Measurements from ENCODE around the gene IRX3.

Gene IRX3

DNA sequence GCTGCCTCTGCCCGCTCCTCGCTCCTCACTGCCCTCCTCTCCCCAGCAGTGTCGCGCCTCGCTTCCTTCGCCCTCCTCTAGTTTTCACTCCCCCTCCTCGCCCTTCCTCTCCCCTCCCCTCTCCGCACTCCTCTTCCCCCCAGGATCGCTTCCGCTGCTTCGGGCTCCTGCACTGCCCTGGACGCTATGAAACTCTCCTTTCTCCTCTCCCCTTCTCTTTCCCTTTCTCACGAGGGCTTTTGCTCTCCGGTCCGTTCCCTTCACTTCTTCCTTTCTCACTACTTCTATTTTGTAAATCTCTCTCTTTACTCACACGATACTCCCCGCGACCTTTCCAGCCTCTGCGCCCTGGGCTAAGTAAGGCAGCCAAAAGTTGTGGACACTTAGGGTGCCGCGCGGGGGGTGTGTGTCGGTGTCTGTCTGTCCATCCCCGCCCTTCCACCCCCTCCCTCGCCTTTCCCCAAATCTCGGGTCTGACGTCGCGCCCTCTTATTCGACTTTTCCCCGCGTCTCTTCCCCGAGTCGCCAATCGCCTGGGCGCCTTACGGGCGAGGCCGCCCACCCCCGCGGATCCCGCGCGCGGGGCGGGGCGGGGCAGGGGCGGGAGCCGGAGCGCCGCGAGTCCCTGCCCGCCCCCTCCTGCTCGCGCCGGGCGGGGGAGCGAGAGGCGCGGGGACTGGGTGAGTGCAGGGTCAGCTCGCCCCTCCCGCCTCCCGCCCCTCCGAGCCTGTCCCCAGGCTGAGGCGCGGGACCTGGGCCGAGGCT lies at the start of gene IRX3:
TSS of gene IRX3 (minus strand) at position 422 of the 765 bp plus-strand sequence. CDS start 737 bp downstream, outside the sequence.
- peak; percentile 85 for ATAC-seq
- TF ChIP-seq TCF4 (CRISPR knock-in tag; IDR thresholded peaks at IDR 0.05; ENCODE audit: borderline replicate concordance) (no peak), ZFP3 (CRISPR knock-in tag; IDR thresholded peaks at IDR 0.05) (peak; percentile 26; the same call in 1 of the 2 replicates), CSDC2 (CRISPR knock-in tag; IDR thresholded peaks at IDR 0.05) (0 out of 2 replicates have a peak, but pooled peaks have one; percentile 13)

DNA sequence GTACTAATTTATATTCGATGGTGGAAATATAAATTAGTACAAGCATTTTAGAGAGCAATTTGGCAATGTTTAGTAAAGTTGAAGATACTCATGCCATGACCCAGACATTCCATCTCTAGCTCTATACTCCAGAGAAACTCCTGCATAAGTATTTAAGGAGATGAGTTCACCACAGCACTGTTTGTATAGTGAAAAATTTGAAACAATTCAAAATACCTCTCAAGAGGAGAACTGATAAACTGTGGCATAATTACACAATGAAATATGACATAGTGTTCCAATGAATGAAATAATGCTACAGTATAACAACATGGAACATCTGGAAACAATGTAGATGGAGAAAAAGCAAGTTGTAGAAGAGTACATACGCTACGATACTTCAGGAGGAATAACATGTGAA lies 48.6 kb upstream of the IRX3 start:
- no peak for ATAC-seq
- TF ChIP-seq, protein P1, sequence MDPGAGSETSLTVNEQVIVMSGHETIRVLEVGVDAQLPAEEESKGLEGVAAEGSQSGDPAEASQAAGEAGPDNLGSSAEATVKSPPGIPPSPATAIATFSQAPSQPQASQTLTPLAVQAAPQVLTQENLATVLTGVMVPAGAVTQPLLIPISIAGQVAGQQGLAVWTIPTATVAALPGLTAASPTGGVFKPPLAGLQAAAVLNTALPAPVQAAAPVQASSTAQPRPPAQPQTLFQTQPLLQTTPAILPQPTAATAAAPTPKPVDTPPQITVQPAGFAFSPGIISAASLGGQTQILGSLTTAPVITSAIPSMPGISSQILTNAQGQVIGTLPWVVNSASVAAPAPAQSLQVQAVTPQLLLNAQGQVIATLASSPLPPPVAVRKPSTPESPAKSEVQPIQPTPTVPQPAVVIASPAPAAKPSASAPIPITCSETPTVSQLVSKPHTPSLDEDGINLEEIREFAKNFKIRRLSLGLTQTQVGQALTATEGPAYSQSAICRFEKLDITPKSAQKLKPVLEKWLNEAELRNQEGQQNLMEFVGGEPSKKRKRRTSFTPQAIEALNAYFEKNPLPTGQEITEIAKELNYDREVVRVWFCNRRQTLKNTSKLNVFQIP (CRISPR knock-in tag; IDR thresholded peaks at IDR 0.05; ENCODE audit: borderline replicate concordance, low read depth) = no peak
- TF ChIP-seq GLIS3 (CRISPR knock-in tag; IDR thresholded peaks at IDR 0.05) (no peak), BACH2 (CRISPR knock-in tag; IDR thresholded peaks at IDR 0.05; ENCODE audit: borderline replicate concordance) (no peak), SNAI2 (CRISPR knock-in tag; IDR thresholded peaks at IDR 0.05) (no peak), ZNF565 (CRISPR knock-in tag; conservative IDR thresholded peaks at IDR 0.05; ENCODE audit: low read depth) (no peak), ZC3H10 (CRISPR knock-in tag; IDR thresholded peaks at IDR 0.05) (no peak), CSDC2 (CRISPR knock-in tag; IDR thresholded peaks at IDR 0.05) (no peak), ESRRG (CRISPR knock-in tag; IDR thresholded peaks at IDR 0.05) (no peak), ZNF8 (CRISPR knock-in tag; IDR thresholded peaks at IDR 0.05) (no peak), ISL1 (CRISPR knock-in tag; IDR thresholded peaks at IDR 0.05) (no peak), ZFP3 (CRISPR knock-in tag; IDR thresholded peaks at IDR 0.05) (no peak), TOX (CRISPR knock-in tag; IDR thresholded peaks at IDR 0.05; ENCODE audit: borderline replicate concordance) (no peak), OSR1 (CRISPR knock-in tag; IDR thresholded peaks at IDR 0.05) (no peak), ZNF70 (CRISPR knock-in tag; IDR thresholded peaks at IDR 0.05) (no peak)
- TF ChIP-seq, protein P2, sequence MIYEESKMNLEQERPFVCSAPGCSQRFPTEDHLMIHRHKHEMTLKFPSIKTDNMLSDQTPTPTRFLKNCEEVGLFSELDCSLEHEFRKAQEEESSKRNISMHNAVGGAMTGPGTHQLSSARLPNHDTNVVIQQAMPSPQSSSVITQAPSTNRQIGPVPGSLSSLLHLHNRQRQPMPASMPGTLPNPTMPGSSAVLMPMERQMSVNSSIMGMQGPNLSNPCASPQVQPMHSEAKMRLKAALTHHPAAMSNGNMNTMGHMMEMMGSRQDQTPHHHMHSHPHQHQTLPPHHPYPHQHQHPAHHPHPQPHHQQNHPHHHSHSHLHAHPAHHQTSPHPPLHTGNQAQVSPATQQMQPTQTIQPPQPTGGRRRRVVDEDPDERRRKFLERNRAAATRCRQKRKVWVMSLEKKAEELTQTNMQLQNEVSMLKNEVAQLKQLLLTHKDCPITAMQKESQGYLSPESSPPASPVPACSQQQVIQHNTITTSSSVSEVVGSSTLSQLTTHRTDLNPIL (CRISPR knock-in tag; IDR thresholded peaks at IDR 0.05; ENCODE audit: low read depth) = no peak
- TF ChIP-seq, protein P3, sequence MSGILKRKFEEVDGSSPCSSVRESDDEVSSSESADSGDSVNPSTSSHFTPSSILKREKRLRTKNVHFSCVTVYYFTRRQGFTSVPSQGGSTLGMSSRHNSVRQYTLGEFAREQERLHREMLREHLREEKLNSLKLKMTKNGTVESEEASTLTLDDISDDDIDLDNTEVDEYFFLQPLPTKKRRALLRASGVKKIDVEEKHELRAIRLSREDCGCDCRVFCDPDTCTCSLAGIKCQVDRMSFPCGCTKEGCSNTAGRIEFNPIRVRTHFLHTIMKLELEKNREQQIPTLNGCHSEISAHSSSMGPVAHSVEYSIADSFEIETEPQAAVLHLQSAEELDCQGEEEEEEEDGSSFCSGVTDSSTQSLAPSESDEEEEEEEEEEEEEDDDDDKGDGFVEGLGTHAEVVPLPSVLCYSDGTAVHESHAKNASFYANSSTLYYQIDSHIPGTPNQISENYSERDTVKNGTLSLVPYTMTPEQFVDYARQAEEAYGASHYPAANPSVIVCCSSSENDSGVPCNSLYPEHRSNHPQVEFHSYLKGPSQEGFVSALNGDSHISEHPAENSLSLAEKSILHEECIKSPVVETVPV (CRISPR knock-in tag; IDR thresholded peaks at IDR 0.05) = no peak
- TF ChIP-seq, protein P4, sequence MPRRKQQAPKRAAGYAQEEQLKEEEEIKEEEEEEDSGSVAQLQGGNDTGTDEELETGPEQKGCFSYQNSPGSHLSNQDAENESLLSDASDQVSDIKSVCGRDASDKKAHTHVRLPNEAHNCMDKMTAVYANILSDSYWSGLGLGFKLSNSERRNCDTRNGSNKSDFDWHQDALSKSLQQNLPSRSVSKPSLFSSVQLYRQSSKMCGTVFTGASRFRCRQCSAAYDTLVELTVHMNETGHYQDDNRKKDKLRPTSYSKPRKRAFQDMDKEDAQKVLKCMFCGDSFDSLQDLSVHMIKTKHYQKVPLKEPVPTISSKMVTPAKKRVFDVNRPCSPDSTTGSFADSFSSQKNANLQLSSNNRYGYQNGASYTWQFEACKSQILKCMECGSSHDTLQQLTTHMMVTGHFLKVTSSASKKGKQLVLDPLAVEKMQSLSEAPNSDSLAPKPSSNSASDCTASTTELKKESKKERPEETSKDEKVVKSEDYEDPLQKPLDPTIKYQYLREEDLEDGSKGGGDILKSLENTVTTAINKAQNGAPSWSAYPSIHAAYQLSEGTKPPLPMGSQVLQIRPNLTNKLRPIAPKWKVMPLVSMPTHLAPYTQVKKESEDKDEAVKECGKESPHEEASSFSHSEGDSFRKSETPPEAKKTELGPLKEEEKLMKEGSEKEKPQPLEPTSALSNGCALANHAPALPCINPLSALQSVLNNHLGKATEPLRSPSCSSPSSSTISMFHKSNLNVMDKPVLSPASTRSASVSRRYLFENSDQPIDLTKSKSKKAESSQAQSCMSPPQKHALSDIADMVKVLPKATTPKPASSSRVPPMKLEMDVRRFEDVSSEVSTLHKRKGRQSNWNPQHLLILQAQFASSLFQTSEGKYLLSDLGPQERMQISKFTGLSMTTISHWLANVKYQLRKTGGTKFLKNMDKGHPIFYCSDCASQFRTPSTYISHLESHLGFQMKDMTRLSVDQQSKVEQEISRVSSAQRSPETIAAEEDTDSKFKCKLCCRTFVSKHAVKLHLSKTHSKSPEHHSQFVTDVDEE (CRISPR knock-in tag; IDR thresholded peaks at IDR 0.05) = no peak
- TF ChIP-seq, protein P5, sequence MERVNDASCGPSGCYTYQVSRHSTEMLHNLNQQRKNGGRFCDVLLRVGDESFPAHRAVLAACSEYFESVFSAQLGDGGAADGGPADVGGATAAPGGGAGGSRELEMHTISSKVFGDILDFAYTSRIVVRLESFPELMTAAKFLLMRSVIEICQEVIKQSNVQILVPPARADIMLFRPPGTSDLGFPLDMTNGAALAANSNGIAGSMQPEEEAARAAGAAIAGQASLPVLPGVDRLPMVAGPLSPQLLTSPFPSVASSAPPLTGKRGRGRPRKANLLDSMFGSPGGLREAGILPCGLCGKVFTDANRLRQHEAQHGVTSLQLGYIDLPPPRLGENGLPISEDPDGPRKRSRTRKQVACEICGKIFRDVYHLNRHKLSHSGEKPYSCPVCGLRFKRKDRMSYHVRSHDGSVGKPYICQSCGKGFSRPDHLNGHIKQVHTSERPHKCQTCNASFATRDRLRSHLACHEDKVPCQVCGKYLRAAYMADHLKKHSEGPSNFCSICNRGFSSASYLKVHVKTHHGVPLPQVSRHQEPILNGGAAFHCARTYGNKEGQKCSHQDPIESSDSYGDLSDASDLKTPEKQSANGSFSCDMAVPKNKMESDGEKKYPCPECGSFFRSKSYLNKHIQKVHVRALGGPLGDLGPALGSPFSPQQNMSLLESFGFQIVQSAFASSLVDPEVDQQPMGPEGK (CRISPR knock-in tag; IDR thresholded peaks at IDR 0.05; ENCODE audit: borderline replicate concordance) = no peak

DNA sequence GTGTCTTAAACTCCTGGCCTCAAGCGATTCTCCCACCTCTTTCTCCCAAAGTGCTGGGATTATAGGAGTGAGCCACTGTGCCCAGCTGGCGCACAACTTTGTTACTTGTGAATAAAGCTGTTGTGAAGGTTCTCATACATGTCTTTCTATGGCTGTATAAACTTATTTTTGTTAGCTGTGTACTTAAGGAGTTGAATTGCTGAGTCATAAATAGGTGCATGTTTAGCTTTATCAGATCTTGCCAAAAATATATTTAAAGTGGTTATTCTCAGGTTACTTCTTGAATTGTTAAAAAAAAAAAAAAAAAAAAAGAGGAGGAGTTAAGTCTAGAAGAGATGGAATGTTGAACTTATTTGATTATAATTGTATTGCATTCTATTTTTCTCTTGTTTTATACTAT lies 47.6 kb upstream of the IRX3 start:
- no peak for ATAC-seq
- TF ChIP-seq RARB (CRISPR knock-in tag; IDR thresholded peaks at IDR 0.05) (no peak), PPARA (CRISPR knock-in tag; IDR thresholded peaks at IDR 0.05; ENCODE audit: borderline replicate concordance) (no peak), GLIS3 (CRISPR knock-in tag; IDR thresholded peaks at IDR 0.05) (no peak), BACH2 (CRISPR knock-in tag; IDR thresholded peaks at IDR 0.05; ENCODE audit: borderline replicate concordance) (no peak), ZC3H10 (CRISPR knock-in tag; IDR thresholded peaks at IDR 0.05) (no peak), ZFP3 (CRISPR knock-in tag; IDR thresholded peaks at IDR 0.05) (no peak), ESRRG (CRISPR knock-in tag; IDR thresholded peaks at IDR 0.05) (no peak), TOX (CRISPR knock-in tag; IDR thresholded peaks at IDR 0.05; ENCODE audit: borderline replicate concordance) (no peak), CSDC2 (CRISPR knock-in tag; IDR thresholded peaks at IDR 0.05) (no peak), TCF4 (CRISPR knock-in tag; IDR thresholded peaks at IDR 0.05; ENCODE audit: borderline replicate concordance) (no peak), ZNF70 (CRISPR knock-in tag; IDR thresholded peaks at IDR 0.05) (no peak), ZNF8 (CRISPR knock-in tag; IDR thresholded peaks at IDR 0.05) (no peak), ARNTL (CRISPR knock-in tag; IDR thresholded peaks at IDR 0.05; ENCODE audit: borderline replicate concordance, low read depth) (no peak)
- TF ChIP-seq, protein P5 (CRISPR knock-in tag; IDR thresholded peaks at IDR 0.05; ENCODE audit: borderline replicate concordance) = no peak
- TF ChIP-seq, protein P2 (CRISPR knock-in tag; IDR thresholded peaks at IDR 0.05; ENCODE audit: low read depth) = no peak

Data from SK-N-SH treated with all-trans-retinoic acid at 6 μM for 48 hours (cell line).